Activated T-helper 2 cell treated with anti-CD3 and anti-CD28 coated beads, Interferon-gamma antibody, Interleukin-2, Interleukin-4, amounts not matched to agents 10 μg/mL and 5 μg/mL and 100 μg/mL, durations not matched to agents 14 hours and 24 hours and 36 hours (primary cell): ENCODE results near the gene TNFRSF17. TPM values are rescaled to one million over a fixed set of nuclear protein-coding genes. Genes with fewer than 3 reads are reported as not detected.

Source experiments
- total RNA-seq: library from RNA; stranded (reverse); gene quantifications from 2 replicates; pipeline ENCODE4 v1.2.3, GENCODE V29; 2022

Gene TNFRSF17
- total RNA-seq, 1 donor from 2014 or later = not detected

Other genes starting within 250 kb of the TNFRSF17 start
- gene TXNDC11, start 222.4 kb upstream of the TNFRSF17 start, total RNA-seq = 48.0 and 53.0 TPM in 2 replicates
- 63.4 and 71.1 TPM in 2 replicates for gene ZC3H7A, start 168.0 kb upstream of the TNFRSF17 start, total RNA-seq
- 326 and 348 TPM in 2 replicates for gene RSL1D1, start 113.7 kb upstream of the TNFRSF17 start, total RNA-seq
- 216 and 226 TPM in 2 replicates for gene GSPT1, start 49.3 kb upstream of the TNFRSF17 start, total RNA-seq
- gene NPIPB2, start 23.2 kb upstream of the TNFRSF17 start, total RNA-seq = 13.2 and 14.9 TPM in 2 replicates
- gene SNX29, start 11.5 kb downstream of the TNFRSF17 start, total RNA-seq = 11.3 and 11.8 TPM in 2 replicates